Smooth muscle cell (in vitro differentiated cells): ENCODE data around the gene PNPLA5. TPM values are rescaled to one million over a fixed set of nuclear protein-coding genes. Genes with fewer than 3 reads are reported as not detected.

Experiments used
- DNase-seq: peaks from one replicate; lab custom pipeline; 2025; ENCODE audit not compliant: unreplicated experiment; lab: John Stamatoyannopoulos, UW
- H2AFZ ChIP-seq: fragments of 200-600 bp; sonication (generic); 2 replicates; pipeline ENCODE4 v1.6.0; 2016; ENCODE audit warnings: antibody characterized with exemption, low read depth, mild to moderate bottlenecking
- H3F3A ChIP-seq: fragments of 200-600 bp; sonication (generic); 2 replicates; pipeline ENCODE4 v1.6.0; 2017; ENCODE audit warnings: antibody characterized with exemption, low read depth
- H3K27ac ChIP-seq: fragments of 200-600 bp; sonication (generic); 2 replicates; pipeline ENCODE4 v1.5.1; 2016; ENCODE audit warnings: low read depth, mild to moderate bottlenecking
- H3K27me3 ChIP-seq: fragments of 200-600 bp; sonication (generic); 2 replicates; pipeline ENCODE4 v1.6.1; 2016; ENCODE audit warnings: low read depth, mild to moderate bottlenecking
- H3K36me3 ChIP-seq: fragments of 200-600 bp; sonication (generic); 2 replicates; pipeline ENCODE4 v1.5.1; 2016; ENCODE audit warnings: low read depth
- H3K4me1 ChIP-seq: fragments of 200-600 bp; sonication (generic); 2 replicates; pipeline ENCODE4 v1.5.1; 2016; ENCODE audit warnings: low read depth
- H3K4me2 ChIP-seq: fragments of 200-600 bp; sonication (generic); 2 replicates; pipeline ENCODE4 v1.6.0; 2016; ENCODE audit warnings: mild to moderate bottlenecking
- H3K4me3 ChIP-seq: fragments of 200-600 bp; sonication (generic); 2 replicates; pipeline ENCODE4 v1.5.1; 2016; ENCODE audit warnings: mild to moderate bottlenecking
- H3K79me2 ChIP-seq: fragments of 200-600 bp; sonication (generic); 2 replicates; pipeline ENCODE4 v1.6.0; 2016; ENCODE audit warnings: low read depth, mild to moderate bottlenecking
- H3K9ac ChIP-seq: fragments of 200-600 bp; sonication (generic); 2 replicates; pipeline ENCODE4 v1.6.0; 2016; ENCODE audit warnings: low read depth
- H3K9me3 ChIP-seq: fragments of 200-600 bp; sonication (generic); replicated peaks from 2 replicates; pipeline ENCODE4 v1.5.1; 2016; ENCODE audit warnings: low read depth
- H4K20me1 ChIP-seq: fragments of 200-600 bp; sonication (generic); 2 replicates; pipeline ENCODE4 v1.6.0; 2016; ENCODE audit warnings: low read depth
- WGBS: methylation state at CpG from one replicate; pipeline ENCODE4 v1.1.7; 2016; ENCODE audit warnings: low lambda C conversion rate; 5-methylcytosine and 5-hydroxymethylcytosine counted together
- polyA plus RNA-seq: library from polyadenylated mRNA; unstranded; fragments of >200 nt; fragmentation: Nextera tagmentation; extraction: Ambion mirVana; gene quantifications from 2 replicates; pipeline ENCODE4 v1.2.1, GENCODE V29; 2016
- total RNA-seq: library from RNA; depleted of rRNA; stranded (reverse); fragments of >200 nt; gene quantifications from 2 replicates; pipeline ENCODE4 v1.2.3, GENCODE V29; 2014
- TF ChIP-seq, protein P1 (sequence below): fragments of 200-600 bp; sonication (generic); IDR thresholded peaks from 2 replicates; pipeline ENCODE4 v1.5.1; 2017; ENCODE audit warnings: borderline replicate concordance, mild to moderate bottlenecking, antibody characterized with exemption; ENCODE audit not compliant: insufficient read depth, poor library complexity, severe bottlenecking

The PNPLA5 gene
- total and polyA plus RNA-seq, 2 experiments from 2014 or later: not detected

GRCh38 chr22:43850529-43850928, 41.3 kb downstream of the PNPLA5 start:
- Histone ChIP-seq H3K4me3 (no peak overlapping the region), H3K9ac (no peak overlapping the region), H3K36me3 (no peaks in the 10 kb centered on the region), H3K79me2 (peaks cover 4% of the 10 kb centered on the region), H3F3A (no peaks in the 10 kb centered on the region), H2AFZ (no peak overlapping the region), H3K27me3 (no peaks in the 10 kb centered on the region), H3K4me1 (no peaks in the 10 kb centered on the region), H3K9me3 (no peaks in the 10 kb centered on the region), H3K4me2 (no peak overlapping the region), H3K27ac (no peak overlapping the region), H4K20me1 (peaks cover 77% of the 10 kb centered on the region)
- 89% methylated on average over 12 of the region's 12 CpGs for WGBS
- TF ChIP-seq, protein P1, sequence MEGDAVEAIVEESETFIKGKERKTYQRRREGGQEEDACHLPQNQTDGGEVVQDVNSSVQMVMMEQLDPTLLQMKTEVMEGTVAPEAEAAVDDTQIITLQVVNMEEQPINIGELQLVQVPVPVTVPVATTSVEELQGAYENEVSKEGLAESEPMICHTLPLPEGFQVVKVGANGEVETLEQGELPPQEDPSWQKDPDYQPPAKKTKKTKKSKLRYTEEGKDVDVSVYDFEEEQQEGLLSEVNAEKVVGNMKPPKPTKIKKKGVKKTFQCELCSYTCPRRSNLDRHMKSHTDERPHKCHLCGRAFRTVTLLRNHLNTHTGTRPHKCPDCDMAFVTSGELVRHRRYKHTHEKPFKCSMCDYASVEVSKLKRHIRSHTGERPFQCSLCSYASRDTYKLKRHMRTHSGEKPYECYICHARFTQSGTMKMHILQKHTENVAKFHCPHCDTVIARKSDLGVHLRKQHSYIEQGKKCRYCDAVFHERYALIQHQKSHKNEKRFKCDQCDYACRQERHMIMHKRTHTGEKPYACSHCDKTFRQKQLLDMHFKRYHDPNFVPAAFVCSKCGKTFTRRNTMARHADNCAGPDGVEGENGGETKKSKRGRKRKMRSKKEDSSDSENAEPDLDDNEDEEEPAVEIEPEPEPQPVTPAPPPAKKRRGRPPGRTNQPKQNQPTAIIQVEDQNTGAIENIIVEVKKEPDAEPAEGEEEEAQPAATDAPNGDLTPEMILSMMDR: no peak
- DNase-seq: no peak

DNA sequence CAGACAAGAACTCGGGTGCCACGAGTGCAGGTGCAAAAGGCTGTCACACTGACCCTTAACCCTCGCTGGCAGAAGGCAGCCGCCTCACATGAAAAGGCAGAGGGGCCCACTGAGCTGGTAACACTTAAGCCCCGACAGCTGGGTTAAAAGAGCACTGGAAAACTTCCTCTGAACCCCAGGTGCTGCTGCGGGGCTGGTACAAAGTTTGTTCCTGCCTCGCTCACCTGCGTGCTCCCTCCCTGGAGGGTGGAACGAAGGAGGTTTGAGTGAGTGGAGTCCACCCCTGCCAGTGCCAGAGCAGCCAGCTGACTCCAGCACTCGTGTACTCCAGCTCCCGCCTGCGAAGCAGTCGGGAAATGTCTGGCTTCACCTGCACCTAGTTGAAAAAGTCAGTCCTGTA, 42.1 kb downstream of the PNPLA5 start:
- no peak overlapping the region for H2AFZ ChIP-seq
- H3K4me1 ChIP-seq: no peaks in the 10 kb centered on the region
- no peak overlapping the region for H3K4me3 ChIP-seq
- H3K27me3 ChIP-seq: no peaks in the 10 kb centered on the region
- H3F3A ChIP-seq: no peaks in the 10 kb centered on the region
- WGBS: 94% methylated on average over 13 of the region's 13 CpGs
- DNase-seq: no peak
- H3K79me2 ChIP-seq: peaks cover 4% of the 10 kb centered on the region
- no peaks in the 10 kb centered on the region for H3K9me3 ChIP-seq
- peaks cover 77% of the 10 kb centered on the region for H4K20me1 ChIP-seq
- no peak overlapping the region for H3K9ac ChIP-seq
- no peaks in the 10 kb centered on the region for H3K36me3 ChIP-seq
- TF ChIP-seq, protein P1: no peak
- H3K4me2 ChIP-seq: no peak overlapping the region
- no peak overlapping the region for H3K27ac ChIP-seq

DNA sequence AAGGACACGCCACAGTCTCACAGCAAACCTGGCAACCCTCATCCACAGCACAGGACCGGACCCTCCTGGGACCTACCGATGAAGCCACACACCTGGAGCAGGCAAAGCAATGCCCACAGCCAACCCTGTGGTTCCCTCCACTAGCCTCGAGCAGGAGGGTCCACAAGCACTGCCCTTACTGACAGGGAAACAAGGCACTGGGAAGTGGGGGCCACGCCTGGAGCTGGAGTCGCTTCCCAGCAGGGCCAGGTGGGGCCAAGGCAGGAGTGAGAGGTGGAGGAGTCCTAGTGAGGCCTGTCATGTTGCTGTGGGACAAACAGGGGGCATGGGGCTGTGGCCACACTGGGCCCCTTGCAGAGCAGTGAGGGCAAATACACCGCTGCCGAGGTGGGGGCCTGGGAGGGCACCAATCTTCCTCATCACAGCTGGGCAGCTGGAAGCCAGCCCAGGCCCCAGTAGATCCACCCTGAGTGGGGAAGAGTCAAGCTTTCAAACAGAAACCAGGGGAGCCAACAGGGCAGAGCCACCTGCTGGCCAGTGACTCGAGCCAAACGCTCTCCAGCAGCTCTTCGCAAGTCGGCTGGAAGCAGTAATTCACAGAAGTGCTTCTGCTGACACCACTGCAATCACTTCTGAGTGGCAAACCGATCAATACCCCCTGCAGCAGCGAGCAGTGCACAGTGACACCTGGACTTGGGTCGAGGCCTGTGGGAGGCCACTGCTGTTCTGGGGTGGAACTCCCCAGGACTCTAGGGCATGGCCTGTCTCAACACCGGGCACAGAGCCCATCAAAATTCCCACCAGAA, 43.2 kb downstream of the PNPLA5 start:
- Histone ChIP-seq H2AFZ (no peak overlapping the region), H3K36me3 (no peaks in the 10 kb centered on the region), H3F3A (no peaks in the 10 kb centered on the region), H4K20me1 (peaks cover 76% of the 10 kb centered on the region), H3K27me3 (no peaks in the 10 kb centered on the region), H3K9me3 (no peaks in the 10 kb centered on the region), H3K4me3 (no peak overlapping the region), H3K4me2 (no peak overlapping the region), H3K4me1 (no peaks in the 10 kb centered on the region), H3K79me2 (peaks cover 4% of the 10 kb centered on the region), H3K9ac (no peak overlapping the region), H3K27ac (no peak overlapping the region)
- no peak for DNase-seq
- TF ChIP-seq, protein P1: peak; percentile 23
- WGBS: 73% methylated on average over 16 of the region's 16 CpGs
